ENCODE measurements around the gene RBBP6.

DNA sequence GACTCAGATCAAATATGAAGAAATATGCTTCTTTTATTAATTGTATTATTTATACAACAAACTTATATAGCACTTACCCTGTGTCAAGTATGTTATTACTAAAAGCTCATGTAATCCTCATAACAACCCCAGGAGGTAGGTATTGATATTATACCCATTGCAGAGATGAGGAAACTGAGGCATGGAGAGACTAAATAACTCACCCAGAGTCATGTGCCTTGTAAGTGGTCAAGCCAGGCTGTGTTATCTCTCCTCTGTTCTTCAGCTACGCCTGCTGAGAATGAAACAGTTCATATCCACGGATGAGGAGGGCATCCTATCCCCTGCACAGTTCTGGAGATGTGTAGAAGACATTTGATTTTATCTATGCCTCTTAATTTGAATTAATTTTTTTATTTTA lies 78.1 kb downstream of the RBBP6 start:
- TF ChIP-seq, protein P1, sequence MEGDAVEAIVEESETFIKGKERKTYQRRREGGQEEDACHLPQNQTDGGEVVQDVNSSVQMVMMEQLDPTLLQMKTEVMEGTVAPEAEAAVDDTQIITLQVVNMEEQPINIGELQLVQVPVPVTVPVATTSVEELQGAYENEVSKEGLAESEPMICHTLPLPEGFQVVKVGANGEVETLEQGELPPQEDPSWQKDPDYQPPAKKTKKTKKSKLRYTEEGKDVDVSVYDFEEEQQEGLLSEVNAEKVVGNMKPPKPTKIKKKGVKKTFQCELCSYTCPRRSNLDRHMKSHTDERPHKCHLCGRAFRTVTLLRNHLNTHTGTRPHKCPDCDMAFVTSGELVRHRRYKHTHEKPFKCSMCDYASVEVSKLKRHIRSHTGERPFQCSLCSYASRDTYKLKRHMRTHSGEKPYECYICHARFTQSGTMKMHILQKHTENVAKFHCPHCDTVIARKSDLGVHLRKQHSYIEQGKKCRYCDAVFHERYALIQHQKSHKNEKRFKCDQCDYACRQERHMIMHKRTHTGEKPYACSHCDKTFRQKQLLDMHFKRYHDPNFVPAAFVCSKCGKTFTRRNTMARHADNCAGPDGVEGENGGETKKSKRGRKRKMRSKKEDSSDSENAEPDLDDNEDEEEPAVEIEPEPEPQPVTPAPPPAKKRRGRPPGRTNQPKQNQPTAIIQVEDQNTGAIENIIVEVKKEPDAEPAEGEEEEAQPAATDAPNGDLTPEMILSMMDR (conservative IDR thresholded peaks at IDR 0.05) = no peak
- TF ChIP-seq ZFX (IDR thresholded peaks at IDR 0.05) = no peak

Data from C4-2B (cell line).